ENCODE data around the gene N4BP3.

DNA sequence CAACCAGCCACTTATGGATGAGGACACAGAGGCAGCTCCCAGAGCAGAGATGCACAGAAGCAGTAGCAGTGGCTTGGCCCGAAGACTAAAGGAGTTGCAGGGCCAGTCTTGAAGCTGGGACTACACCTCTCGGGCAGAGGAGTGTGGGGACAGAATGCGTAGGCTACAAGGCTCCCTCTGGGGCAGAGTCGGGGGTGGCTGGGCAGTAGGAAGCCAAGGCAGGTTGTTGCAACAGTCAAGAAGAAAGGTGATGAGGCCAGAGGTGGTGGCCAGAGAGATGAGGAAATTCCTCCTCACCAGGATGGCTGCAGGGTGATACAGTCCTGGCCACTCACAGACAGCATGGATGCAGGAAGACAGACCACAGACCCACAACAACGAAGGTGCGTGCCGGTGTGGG is 4.9 kb upstream of the N4BP3 start:
- TF ChIP-seq CTCF (IDR thresholded peaks at IDR 0.05) (no peak), POLR2AphosphoS5 (IDR thresholded peaks at IDR 0.05) (no peak)
